Measurements from ENCODE around the gene ATP1A1.

Gene ATP1A1

GRCh38 chr1:116433275-116434257, 60.5 kb downstream of the ATP1A1 start:
- H3K4me1 ChIP-seq (ENCODE audit: low read length), result no peaks in the 10 kb centered on the region
- no peaks in the 10 kb centered on the region for H3K36me3 ChIP-seq (replicated peaks; ENCODE audit: insufficient read depth, low read length)
- H2AFZ ChIP-seq (ENCODE audit: low read length), result no peak overlapping the region
- no peak overlapping the region for H3K27ac ChIP-seq (ENCODE audit: low read length)
- H3K27me3 ChIP-seq (replicated peaks; ENCODE audit: insufficient read depth, low read length), result no peaks in the 10 kb centered on the region
- no peak overlapping the region for H3K9ac ChIP-seq (ENCODE audit: low read length)
- H3K9me3 ChIP-seq (replicated peaks; ENCODE audit: insufficient read depth, low read length), result no peaks in the 10 kb centered on the region
- no peak for DNase-seq
- TF ChIP-seq EZH2 (optimal IDR thresholded peaks at IDR 0.05; ENCODE audit: low read depth, low read length) (no peak), EZH2phosphoT487 (IDR thresholded peaks at IDR 0.05; ENCODE audit: low read length) (no peak), CTCF (IDR thresholded peaks at IDR 0.05; ENCODE audit: low read length) (no peak)
- no peak overlapping the region for H3K4me3 ChIP-seq (ENCODE audit: low read length)
- no peaks in the 10 kb centered on the region for H3F3A ChIP-seq (ENCODE audit: insufficient read depth, low read length)
- H3K4me2 ChIP-seq (ENCODE audit: low read depth, low read length), result no peak overlapping the region
- no peaks in the 10 kb centered on the region for H3K9me2 ChIP-seq (replicated peaks; ENCODE audit: insufficient read depth, low read length)
- no peaks in the 10 kb centered on the region for H3K79me2 ChIP-seq (ENCODE audit: low read length)
- H4K20me1 ChIP-seq (ENCODE audit: insufficient read depth, low read length), result no peaks in the 10 kb centered on the region

GRCh38 chr1:116434849-116435248, 61.8 kb downstream of the ATP1A1 start:
- Histone ChIP-seq H3K9me2 (replicated peaks; ENCODE audit: insufficient read depth, low read length) (no peaks in the 10 kb centered on the region), H3K9me3 (replicated peaks; ENCODE audit: insufficient read depth, low read length) (no peaks in the 10 kb centered on the region), H3F3A (ENCODE audit: insufficient read depth, low read length) (no peaks in the 10 kb centered on the region), H3K4me3 (ENCODE audit: low read length) (no peak overlapping the region), H3K27me3 (replicated peaks; ENCODE audit: insufficient read depth, low read length) (no peaks in the 10 kb centered on the region), H2AFZ (ENCODE audit: low read length) (no peak overlapping the region), H3K27ac (ENCODE audit: low read length) (no peak overlapping the region), H3K4me1 (ENCODE audit: low read length) (no peaks in the 10 kb centered on the region), H3K79me2 (ENCODE audit: low read length) (no peaks in the 10 kb centered on the region), H3K36me3 (replicated peaks; ENCODE audit: insufficient read depth, low read length) (no peaks in the 10 kb centered on the region), H3K4me2 (ENCODE audit: low read depth, low read length) (no peak overlapping the region), H4K20me1 (ENCODE audit: insufficient read depth, low read length) (no peaks in the 10 kb centered on the region), H3K9ac (ENCODE audit: low read length) (no peak overlapping the region)
- no peak for TF ChIP-seq CTCF (IDR thresholded peaks at IDR 0.05; ENCODE audit: low read length)
- TF ChIP-seq EZH2phosphoT487 (IDR thresholded peaks at IDR 0.05; ENCODE audit: low read length), result no peak
- TF ChIP-seq EZH2 (optimal IDR thresholded peaks at IDR 0.05; ENCODE audit: low read depth, low read length), result no peak
- DNase-seq, result no peak

GRCh38 chr1:116435806-116436610, 63.0 kb downstream of the ATP1A1 start:
- H3K79me2 ChIP-seq (ENCODE audit: low read length), result no peaks in the 10 kb centered on the region
- H3K9me2 ChIP-seq (replicated peaks; ENCODE audit: insufficient read depth, low read length), result no peaks in the 10 kb centered on the region
- no peaks in the 10 kb centered on the region for H3K4me1 ChIP-seq (ENCODE audit: low read length)
- no peaks in the 10 kb centered on the region for H3K27me3 ChIP-seq (replicated peaks; ENCODE audit: insufficient read depth, low read length)
- H3K27ac ChIP-seq (ENCODE audit: low read length), result no peak overlapping the region
- no peak overlapping the region for H3K4me3 ChIP-seq (ENCODE audit: low read length)
- H3K9me3 ChIP-seq (replicated peaks; ENCODE audit: insufficient read depth, low read length), result no peaks in the 10 kb centered on the region
- no peak overlapping the region for H3K9ac ChIP-seq (ENCODE audit: low read length)
- H3K36me3 ChIP-seq (replicated peaks; ENCODE audit: insufficient read depth, low read length), result no peaks in the 10 kb centered on the region
- no peaks in the 10 kb centered on the region for H4K20me1 ChIP-seq (ENCODE audit: insufficient read depth, low read length)
- no peak overlapping the region for H3K4me2 ChIP-seq (ENCODE audit: low read depth, low read length)
- H2AFZ ChIP-seq (ENCODE audit: low read length), result no peak overlapping the region
- TF ChIP-seq EZH2 (optimal IDR thresholded peaks at IDR 0.05; ENCODE audit: low read depth, low read length) (no peak), EZH2phosphoT487 (IDR thresholded peaks at IDR 0.05; ENCODE audit: low read length) (no peak), CTCF (IDR thresholded peaks at IDR 0.05; ENCODE audit: low read length) (no peak)
- DNase-seq, result no peak
- no peaks in the 10 kb centered on the region for H3F3A ChIP-seq (ENCODE audit: insufficient read depth, low read length)

Measured in MM.1S (cell line).